MM.1S (cell line): ENCODE results near the gene C2CD3.

Source experiments
- CTCF ChIP-seq: fragments of 300-600 bp; sonication (generic); IDR thresholded peaks from 2 replicates; pipeline ENCODE4 v1.5.1; 2016; ENCODE audit warnings: antibody characterized with exemption, low read length, mixed read lengths
- EZH2 ChIP-seq: fragments of 300-600 bp; sonication (generic); optimal IDR thresholded peaks from 2 replicates; pipeline ENCODE3; 2017; ENCODE audit warnings: low read depth, mild to moderate bottlenecking, antibody characterized with exemption, low read length, mixed read lengths
- EZH2phosphoT487 ChIP-seq: fragments of 300-600 bp; sonication (generic); IDR thresholded peaks from 2 replicates; pipeline ENCODE4 v1.6.1; 2018; ENCODE audit warnings: antibody characterized with exemption, low read length

GRCh38 chr11:74121804-74122203, 49.0 kb downstream of the C2CD3 start:
- TF ChIP-seq CTCF (no peak), EZH2 (no peak), EZH2phosphoT487 (no peak)
